Measurements from ENCODE around the gene BSND.
A peak's percentile ranks its signal among the peaks of the same experiment; 100 is the strongest.
"Not testable (repeated sequence)": the region's sequence is repeated elsewhere in the genome, so short reads cannot be mapped to it uniquely, and the experiment has no call there.

BSND gene

GRCh38 chr1:54962612-54963395, 35.9 kb upstream of the BSND start:
- H3K4me3 ChIP-seq (ENCODE audit: insufficient read depth, low read depth, low read length) = no peak overlapping the region
- no peaks in the 10 kb centered on the region for H3K27me3 ChIP-seq (ENCODE audit: control insufficient read depth, insufficient read depth, low read length, poor library complexity, severe bottlenecking)
- WGBS, 2 experiments = 32 to 39% methylated on average over 4 of the region's 4 CpGs
- H3K4me1 ChIP-seq (ENCODE audit: control insufficient read depth, insufficient read depth, low read length) = no peaks in the 10 kb centered on the region
- H3K27ac ChIP-seq (ENCODE audit: insufficient read depth, low read depth, low read length, poor library complexity, severe bottlenecking) = no peak overlapping the region
- H3K36me3 ChIP-seq (ENCODE audit: control insufficient read depth, insufficient read depth, low read length) = no peaks in the 10 kb centered on the region
- H3K9me3 ChIP-seq (ENCODE audit: control insufficient read depth, low read length) = no peaks in the 10 kb centered on the region

- not testable (repeated sequence) for H3K4me1 ChIP-seq (ENCODE audit: control insufficient read depth, insufficient read depth, low read length); H3K9me3 ChIP-seq (ENCODE audit: control insufficient read depth, low read length); H3K36me3 ChIP-seq (ENCODE audit: control insufficient read depth, insufficient read depth, low read length); H3K27me3 ChIP-seq (ENCODE audit: control insufficient read depth, insufficient read depth, low read length, poor library complexity, severe bottlenecking); H3K4me3 ChIP-seq (ENCODE audit: insufficient read depth, low read depth, low read length); H3K27ac ChIP-seq (ENCODE audit: insufficient read depth, low read depth, low read length, poor library complexity, severe bottlenecking)
- 93 to 94% methylated on average over 5 of the region's 5 CpGs for WGBS, 2 experiments
These were observed 34.9 kb upstream of the BSND start for GRCh38 chr1:54963829-54964228.

- Histone ChIP-seq H3K4me3 (ENCODE audit: insufficient read depth, low read depth, low read length) (no peak overlapping the region), H3K9me3 (ENCODE audit: control insufficient read depth, low read length) (no peaks in the 10 kb centered on the region), H3K27ac (ENCODE audit: insufficient read depth, low read depth, low read length, poor library complexity, severe bottlenecking) (no peak overlapping the region), H3K36me3 (ENCODE audit: control insufficient read depth, insufficient read depth, low read length) (no peaks in the 10 kb centered on the region), H3K27me3 (ENCODE audit: control insufficient read depth, insufficient read depth, low read length, poor library complexity, severe bottlenecking) (no peaks in the 10 kb centered on the region), H3K4me1 (ENCODE audit: control insufficient read depth, insufficient read depth, low read length) (no peaks in the 10 kb centered on the region)
- 93 to 94% methylated on average over 7 of the region's 7 CpGs for WGBS, 2 experiments
These were observed 33.0 kb upstream of the BSND start for GRCh38 chr1:54965624-54966340.

GRCh38 chr1:54967372-54967771, 31.4 kb upstream of the BSND start:
- no peak overlapping the region for H3K27ac ChIP-seq (ENCODE audit: insufficient read depth, low read depth, low read length, poor library complexity, severe bottlenecking)
- H3K27me3 ChIP-seq (ENCODE audit: control insufficient read depth, insufficient read depth, low read length, poor library complexity, severe bottlenecking) = no peaks in the 10 kb centered on the region
- no peak overlapping the region for H3K4me3 ChIP-seq (ENCODE audit: insufficient read depth, low read depth, low read length)
- H3K4me1 ChIP-seq (ENCODE audit: control insufficient read depth, insufficient read depth, low read length) = no peaks in the 10 kb centered on the region
- no peaks in the 10 kb centered on the region for H3K9me3 ChIP-seq (ENCODE audit: control insufficient read depth, low read length)
- WGBS, 2 experiments = 81 to 83% methylated on average over 5 of the region's 5 CpGs
- H3K36me3 ChIP-seq (ENCODE audit: control insufficient read depth, insufficient read depth, low read length) = no peaks in the 10 kb centered on the region

DNA sequence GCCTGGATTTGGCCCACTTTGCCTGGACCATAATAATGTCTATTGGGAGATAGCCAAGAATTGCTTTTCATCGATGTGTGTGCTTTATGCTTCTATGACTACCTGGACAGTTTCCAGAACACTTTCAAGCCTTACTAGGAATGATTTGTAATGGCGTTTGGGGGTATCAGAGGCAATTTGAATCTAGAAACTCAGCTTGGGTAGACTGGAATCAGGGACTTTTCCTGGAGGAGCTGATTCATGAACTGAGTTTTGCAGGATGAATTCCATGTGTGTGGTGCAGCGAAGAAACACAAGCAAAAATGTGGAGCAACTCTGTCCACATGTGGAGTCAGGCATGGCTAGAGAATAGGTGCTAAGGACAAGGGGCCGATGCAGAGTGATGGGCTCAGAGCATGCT, 30.2 kb upstream of the BSND start:
- Histone ChIP-seq H3K4me1 (ENCODE audit: control insufficient read depth, insufficient read depth, low read length) (no peaks in the 10 kb centered on the region), H3K4me3 (ENCODE audit: insufficient read depth, low read depth, low read length) (no peak overlapping the region), H3K27me3 (ENCODE audit: control insufficient read depth, insufficient read depth, low read length, poor library complexity, severe bottlenecking) (no peaks in the 10 kb centered on the region), H3K27ac (ENCODE audit: insufficient read depth, low read depth, low read length, poor library complexity, severe bottlenecking) (no peak overlapping the region), H3K36me3 (ENCODE audit: control insufficient read depth, insufficient read depth, low read length) (no peaks in the 10 kb centered on the region), H3K9me3 (ENCODE audit: control insufficient read depth, low read length) (no peaks in the 10 kb centered on the region)
- 70 to 72% methylated on average over 4 of the region's 4 CpGs for WGBS, 2 experiments

DNA sequence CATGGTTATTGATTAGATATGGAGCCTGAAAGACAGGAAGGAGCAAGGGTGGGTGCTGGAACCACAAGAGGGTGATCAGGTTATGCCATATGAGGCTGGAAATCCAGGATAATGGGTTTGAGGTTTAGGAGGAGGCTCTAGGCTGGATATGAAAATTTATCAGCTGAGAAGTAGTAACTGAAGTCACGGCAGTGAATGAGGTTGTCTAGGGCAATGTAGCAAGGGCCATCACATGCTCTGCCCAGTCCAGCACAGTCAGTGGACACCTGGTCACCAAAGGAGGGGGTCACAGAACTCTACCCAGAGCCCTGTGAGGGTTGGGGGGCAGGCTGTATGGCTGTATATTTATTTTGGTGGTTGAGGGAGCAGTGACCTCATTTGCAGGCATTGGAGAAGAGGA, 28.9 kb upstream of the BSND start:
- Histone ChIP-seq H3K27me3 (ENCODE audit: control insufficient read depth, insufficient read depth, low read length, poor library complexity, severe bottlenecking) (no peaks in the 10 kb centered on the region), H3K4me1 (ENCODE audit: control insufficient read depth, insufficient read depth, low read length) (no peaks in the 10 kb centered on the region), H3K27ac (ENCODE audit: insufficient read depth, low read depth, low read length, poor library complexity, severe bottlenecking) (no peak overlapping the region), H3K9me3 (ENCODE audit: control insufficient read depth, low read length) (no peaks in the 10 kb centered on the region), H3K4me3 (ENCODE audit: insufficient read depth, low read depth, low read length) (no peak overlapping the region), H3K36me3 (ENCODE audit: control insufficient read depth, insufficient read depth, low read length) (no peaks in the 10 kb centered on the region)
- WGBS, 2 experiments = 91 to 98% methylated on average over 1 of the region's 1 CpG

GRCh38 chr1:54970901-54971300, 27.8 kb upstream of the BSND start:
- no peak overlapping the region for H3K4me3 ChIP-seq (ENCODE audit: insufficient read depth, low read depth, low read length)
- H3K36me3 ChIP-seq (ENCODE audit: control insufficient read depth, insufficient read depth, low read length) = no peaks in the 10 kb centered on the region
- 91 to 97% methylated on average over 5 of the region's 5 CpGs for WGBS, 2 experiments
- H3K27me3 ChIP-seq (ENCODE audit: control insufficient read depth, insufficient read depth, low read length, poor library complexity, severe bottlenecking) = no peaks in the 10 kb centered on the region
- no peaks in the 10 kb centered on the region for H3K4me1 ChIP-seq (ENCODE audit: control insufficient read depth, insufficient read depth, low read length)
- no peak overlapping the region for H3K27ac ChIP-seq (ENCODE audit: insufficient read depth, low read depth, low read length, poor library complexity, severe bottlenecking)
- H3K9me3 ChIP-seq (ENCODE audit: control insufficient read depth, low read length) = no peaks in the 10 kb centered on the region

- Histone ChIP-seq H3K4me1 (ENCODE audit: control insufficient read depth, insufficient read depth, low read length) (no peaks in the 10 kb centered on the region), H3K27me3 (ENCODE audit: control insufficient read depth, insufficient read depth, low read length, poor library complexity, severe bottlenecking) (no peaks in the 10 kb centered on the region), H3K27ac (ENCODE audit: insufficient read depth, low read depth, low read length, poor library complexity, severe bottlenecking) (no peak overlapping the region), H3K9me3 (ENCODE audit: control insufficient read depth, low read length) (no peaks in the 10 kb centered on the region), H3K36me3 (ENCODE audit: control insufficient read depth, insufficient read depth, low read length) (no peaks in the 10 kb centered on the region), H3K4me3 (ENCODE audit: insufficient read depth, low read depth, low read length) (no peak overlapping the region)
- WGBS, 2 experiments = 92 to 95% methylated on average over 5 to 6 of the region's 7 CpGs
These were observed 27.4 kb upstream of the BSND start for GRCh38 chr1:54971317-54971791.

- 86 to 92% methylated on average over 4 of the region's 4 CpGs for WGBS, 2 experiments
These were observed 26.3 kb upstream of the BSND start for GRCh38 chr1:54972436-54972835.

GRCh38 chr1:54973205-54973921, 25.4 kb upstream of the BSND start:
- H3K4me1 ChIP-seq (ENCODE audit: control insufficient read depth, insufficient read depth, low read length) = no peaks in the 10 kb centered on the region
- no peaks in the 10 kb centered on the region for H3K9me3 ChIP-seq (ENCODE audit: control insufficient read depth, low read length)
- H3K27ac ChIP-seq (ENCODE audit: insufficient read depth, low read depth, low read length, poor library complexity, severe bottlenecking) = peak overlapping the region; percentile 26
- H3K27me3 ChIP-seq (ENCODE audit: control insufficient read depth, insufficient read depth, low read length, poor library complexity, severe bottlenecking) = no peaks in the 10 kb centered on the region
- no peaks in the 10 kb centered on the region for H3K36me3 ChIP-seq (ENCODE audit: control insufficient read depth, insufficient read depth, low read length)
- H3K4me3 ChIP-seq (ENCODE audit: insufficient read depth, low read depth, low read length) = no peak overlapping the region
- 44 to 49% methylated on average over 5 of the region's 5 CpGs for WGBS, 2 experiments

More at GRCh38 chr1:54972436-54972835, 26.3 kb upstream of the BSND start:
- no peak overlapping the region for H3K27ac ChIP-seq (ENCODE audit: insufficient read depth, low read depth, low read length, poor library complexity, severe bottlenecking)
- no peaks in the 10 kb centered on the region for H3K27me3 ChIP-seq (ENCODE audit: control insufficient read depth, insufficient read depth, low read length, poor library complexity, severe bottlenecking)
- H3K9me3 ChIP-seq (ENCODE audit: control insufficient read depth, low read length) = no peaks in the 10 kb centered on the region
- no peaks in the 10 kb centered on the region for H3K36me3 ChIP-seq (ENCODE audit: control insufficient read depth, insufficient read depth, low read length)
- H3K4me3 ChIP-seq (ENCODE audit: insufficient read depth, low read depth, low read length) = no peak overlapping the region
- H3K4me1 ChIP-seq (ENCODE audit: control insufficient read depth, insufficient read depth, low read length) = no peaks in the 10 kb centered on the region
